Vagina (tissue), 2 donors: ENCODE measurements around the gene BCAS4. TPM values are rescaled to one million over a fixed set of nuclear protein-coding genes. Genes with fewer than 3 reads are reported as not detected.

Experiments used
- DNase-seq, 2 donors: peaks; one replicate each; pipeline ENCODE4 v3.0.0-alpha.2; 2017; ENCODE audit errors: extremely low spot score in 2 of 2
- H3K27ac ChIP-seq: fragments of 200-600 bp; sonication (generic); one replicate; pipeline ENCODE4 v1.5.1; 2019
- H3K27me3 ChIP-seq: fragments of 200-600 bp; sonication (generic); one replicate; pipeline ENCODE4 v1.5.1; 2019
- H3K36me3 ChIP-seq, 2 donors: fragments of 200-600 bp; sonication (generic); one replicate each; pipeline ENCODE4 v1.5.1; 2017 to 2019
- H3K4me1 ChIP-seq: fragments of 200-600 bp; sonication (generic); one replicate; pipeline ENCODE4 v1.5.1; 2019
- H3K4me3 ChIP-seq, 2 donors: fragments of 200-600 bp; sonication (generic); 1 replicate in 1 of 2; 2 replicates in 1 of 2; pipeline ENCODE4 v1.5.1; 2016 to 2019
- H3K9me3 ChIP-seq: fragments of 200-600 bp; sonication (generic); one replicate; pipeline ENCODE4 v1.5.1; 2019
- CTCF ChIP-seq, 3 experiments: fragments of 450-650 bp in 2 of 3; fragments of 200-600 bp in 1 of 3; sonication (generic) in 1 of 3; IDR thresholded peaks; one replicate each; pipeline ENCODE4 v1.5.1; 2017 to 2019; ENCODE audit warnings: antibody characterized with exemption in 3 of 3, mild to moderate bottlenecking in 2 of 3, moderate library complexity in 2 of 3
- POLR2A ChIP-seq, 2 donors: fragments of 450-650 bp; IDR thresholded peaks; one replicate each; pipeline ENCODE4 v1.6.1; 2017; ENCODE audit warnings: antibody characterized with exemption in 2 of 2, mild to moderate bottlenecking in 2 of 2, moderate library complexity in 2 of 2
- POLR2AphosphoS5 ChIP-seq, 2 donors: sonication (generic); formaldehyde crosslinking; IDR thresholded peaks; one replicate each; pipeline ENCODE4 v1.9.0; 2017; ENCODE audit warnings: antibody characterized with exemption in 2 of 2, mild to moderate bottlenecking in 2 of 2, low read depth in 1 of 2; ENCODE audit not compliant: insufficient read depth in 1 of 2
- intact Hi-C: fragments of 100-400 bp; cut with DNase I; formaldehyde crosslinking; loops from one replicate; pipeline ENCODE4 v1.15.1; 2023
- total RNA-seq: library from RNA; depleted of rRNA; stranded (reverse); fragments of >200 nt; gene quantifications from one replicate; pipeline ENCODE4 v1.2.3, GENCODE V29; 2016

The BCAS4 gene
- total RNA-seq, 1 donor from 2014 or later: 1.7 TPM

- no peaks in the 10 kb centered on the region for H3K36me3 ChIP-seq
- peaks cover 12% of the 10 kb centered on the region for H3K4me1 ChIP-seq
- H3K4me3 ChIP-seq: no peak overlapping the region
- H3K27ac ChIP-seq: no peak overlapping the region
- no peaks in the 10 kb centered on the region for H3K27me3 ChIP-seq
- TF ChIP-seq POLR2AphosphoS5 (IDR thresholded peaks at IDR 0.05; ENCODE audit: insufficient read depth in 1 of 2, low read depth in 1 of 2): no peak
- no peak for TF ChIP-seq POLR2A (IDR thresholded peaks at IDR 0.05)
- no peak for TF ChIP-seq CTCF (IDR thresholded peaks at IDR 0.05)
- no peaks in the 10 kb centered on the region for H3K9me3 ChIP-seq
- no peak for DNase-seq
- intact Hi-C loops: no loop called here
Measured at GRCh38 chr20:50855498-50856474, 60.9 kb downstream of the BCAS4 start.

GRCh38 chr20:50856475-50857041, 61.7 kb downstream of the BCAS4 start:
- H3K27me3 ChIP-seq: no peaks in the 10 kb centered on the region
- H3K27ac ChIP-seq: no peak overlapping the region
- H3K9me3 ChIP-seq: no peaks in the 10 kb centered on the region
- peaks cover 12% of the 10 kb centered on the region for H3K4me1 ChIP-seq
- H3K36me3 ChIP-seq: no peaks in the 10 kb centered on the region
- intact Hi-C loops: no loop called here
- DNase-seq: no peak
- H3K4me3 ChIP-seq: no peak overlapping the region
- TF ChIP-seq POLR2AphosphoS5 (IDR thresholded peaks at IDR 0.05; ENCODE audit: insufficient read depth in 1 of 2, low read depth in 1 of 2): no peak
- TF ChIP-seq POLR2A (IDR thresholded peaks at IDR 0.05): no peak
- TF ChIP-seq CTCF (IDR thresholded peaks at IDR 0.05): no peak

- no peaks in the 10 kb centered on the region for H3K36me3 ChIP-seq
- H3K27ac ChIP-seq: no peak overlapping the region
- no peaks in the 10 kb centered on the region for H3K9me3 ChIP-seq
- no peak for DNase-seq
- no peak for TF ChIP-seq CTCF (IDR thresholded peaks at IDR 0.05)
- no peak for TF ChIP-seq POLR2AphosphoS5 (IDR thresholded peaks at IDR 0.05; ENCODE audit: insufficient read depth in 1 of 2, low read depth in 1 of 2)
- no peak for TF ChIP-seq POLR2A (IDR thresholded peaks at IDR 0.05)
- intact Hi-C loops: no loop called here
- H3K27me3 ChIP-seq: no peaks in the 10 kb centered on the region
- no peak overlapping the region for H3K4me3 ChIP-seq
- peaks cover 12% of the 10 kb centered on the region for H3K4me1 ChIP-seq
Measured at GRCh38 chr20:50857348-50857747, 62.5 kb downstream of the BCAS4 start.

- no peak for DNase-seq
- H3K4me3 ChIP-seq: no peak overlapping the region
Measured at GRCh38 chr20:50858525-50858924, 63.7 kb downstream of the BCAS4 start.

More at GRCh38 chr20:50858525-50858924, 63.7 kb downstream of the BCAS4 start:
- TF ChIP-seq CTCF (IDR thresholded peaks at IDR 0.05) (no peak), POLR2AphosphoS5 (IDR thresholded peaks at IDR 0.05; ENCODE audit: insufficient read depth in 1 of 2, low read depth in 1 of 2) (no peak)
- Histone ChIP-seq H3K27ac (no peak overlapping the region), H3K27me3 (no peaks in the 10 kb centered on the region), H3K36me3 (no peaks in the 10 kb centered on the region), H3K9me3 (no peaks in the 10 kb centered on the region), H3K4me1 (peaks cover 12% of the 10 kb centered on the region)
- intact Hi-C loops: no loop called here
